ENCODE data around the gene CCP110.

GRCh38 chr16:19497176-19497575, 26.6 kb upstream of the CCP110 start:
- TF ChIP-seq EZH2phosphoT487 (IDR thresholded peaks at IDR 0.05; ENCODE audit: insufficient read depth, low read depth) (no peak), EZH2 (IDR thresholded peaks at IDR 0.05; ENCODE audit: insufficient read depth, poor library complexity, severe bottlenecking) (no peak)
